WERI-Rb-1 (cell line): Measurements from ENCODE around the gene MMD.
A peak's percentile ranks its signal among the peaks of the same experiment; 100 is the strongest.

ENCODE experiments used
- DNase-seq: peaks from one replicate; pipeline ENCODE4 v3.0.0-alpha.2; 2020
- H3K27ac ChIP-seq: fragments of 250-450 bp; sonication (Bioruptor Pico); 2 replicates; pipeline ENCODE4 v1.5.1; 2020; ENCODE audit warnings: mild to moderate bottlenecking, moderate library complexity
- H3K27me3 ChIP-seq: fragments of 250-450 bp; sonication (Bioruptor Pico); 2 replicates; pipeline ENCODE4 v1.5.1; 2021; ENCODE audit warnings: mild to moderate bottlenecking, low read depth, moderate library complexity; ENCODE audit not compliant: insufficient read depth, severe bottlenecking
- H3K36me3 ChIP-seq: fragments of 250-450 bp; sonication (Bioruptor Pico); 2 replicates; pipeline ENCODE4 v1.5.1; 2020; ENCODE audit warnings: mild to moderate bottlenecking, moderate library complexity
- H3K4me3 ChIP-seq: 2 replicates; pipeline ENCODE4 v1.5.1; 2011; ENCODE audit warnings: low read depth, mild to moderate bottlenecking, control low read depth, low read length
- H3K9me3 ChIP-seq: fragments of 250-450 bp; sonication (Bioruptor Pico); 2 replicates; pipeline ENCODE4 v1.5.1; 2021; ENCODE audit warnings: mild to moderate bottlenecking, moderate library complexity; ENCODE audit not compliant: severe bottlenecking
- TF ChIP-seq, protein P1 (sequence below): IDR thresholded peaks from 2 replicates; pipeline ENCODE4 v1.5.1; 2011; ENCODE audit warnings: low read depth, mild to moderate bottlenecking, control low read depth, inconsistent platforms, low read length

MMD gene

DNA sequence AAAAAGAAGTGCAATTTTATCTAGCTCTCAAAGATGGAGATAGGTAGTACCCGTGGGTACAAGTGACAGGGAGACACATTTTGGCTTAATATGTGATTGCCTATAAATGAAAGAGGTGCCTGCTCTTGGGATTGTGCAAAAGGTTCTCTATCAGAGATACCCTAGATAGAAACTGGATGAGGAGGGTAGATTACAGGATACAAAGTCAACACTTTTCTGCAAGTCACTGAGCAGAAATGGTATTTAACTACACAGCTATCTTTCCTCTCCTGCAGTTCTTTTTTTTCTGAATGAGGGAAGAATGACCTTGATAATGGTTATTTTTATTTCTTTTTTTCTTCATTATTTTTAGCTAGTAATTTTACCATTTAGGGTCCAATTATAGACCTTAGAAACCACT lies 67.6 kb downstream of the MMD start:
- TF ChIP-seq, protein P1, sequence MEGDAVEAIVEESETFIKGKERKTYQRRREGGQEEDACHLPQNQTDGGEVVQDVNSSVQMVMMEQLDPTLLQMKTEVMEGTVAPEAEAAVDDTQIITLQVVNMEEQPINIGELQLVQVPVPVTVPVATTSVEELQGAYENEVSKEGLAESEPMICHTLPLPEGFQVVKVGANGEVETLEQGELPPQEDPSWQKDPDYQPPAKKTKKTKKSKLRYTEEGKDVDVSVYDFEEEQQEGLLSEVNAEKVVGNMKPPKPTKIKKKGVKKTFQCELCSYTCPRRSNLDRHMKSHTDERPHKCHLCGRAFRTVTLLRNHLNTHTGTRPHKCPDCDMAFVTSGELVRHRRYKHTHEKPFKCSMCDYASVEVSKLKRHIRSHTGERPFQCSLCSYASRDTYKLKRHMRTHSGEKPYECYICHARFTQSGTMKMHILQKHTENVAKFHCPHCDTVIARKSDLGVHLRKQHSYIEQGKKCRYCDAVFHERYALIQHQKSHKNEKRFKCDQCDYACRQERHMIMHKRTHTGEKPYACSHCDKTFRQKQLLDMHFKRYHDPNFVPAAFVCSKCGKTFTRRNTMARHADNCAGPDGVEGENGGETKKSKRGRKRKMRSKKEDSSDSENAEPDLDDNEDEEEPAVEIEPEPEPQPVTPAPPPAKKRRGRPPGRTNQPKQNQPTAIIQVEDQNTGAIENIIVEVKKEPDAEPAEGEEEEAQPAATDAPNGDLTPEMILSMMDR = no peak
- Histone ChIP-seq H3K27ac (no peak overlapping the region), H3K9me3 (no peaks in the 10 kb centered on the region), H3K27me3 (no peaks in the 10 kb centered on the region), H3K4me3 (no peak overlapping the region), H3K36me3 (no peaks in the 10 kb centered on the region)
- DNase-seq = no peak

DNA sequence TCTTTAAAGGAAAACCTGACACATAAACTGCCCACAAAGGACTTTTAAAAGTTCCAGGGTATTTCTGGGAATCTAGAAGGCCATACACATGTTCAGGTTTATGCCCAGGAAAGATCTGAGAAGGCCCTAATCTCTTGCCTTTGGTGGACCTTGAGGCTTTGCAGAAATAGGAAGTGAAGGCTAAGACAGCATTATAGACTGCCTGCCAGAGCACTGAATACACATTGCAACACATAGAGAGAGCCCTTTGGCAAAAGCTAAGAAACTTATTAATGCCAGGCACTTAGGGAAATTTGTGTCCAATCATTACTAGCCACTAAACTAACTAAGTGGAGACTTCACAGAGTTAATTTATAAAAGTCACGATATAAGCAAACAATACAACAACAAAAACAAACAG lies 70.4 kb downstream of the MMD start:
- Histone ChIP-seq H3K4me3 (no peak overlapping the region), H3K36me3 (no peaks in the 10 kb centered on the region), H3K27me3 (no peaks in the 10 kb centered on the region), H3K9me3 (no peaks in the 10 kb centered on the region), H3K27ac (no peak overlapping the region)
- no peak for DNase-seq
- TF ChIP-seq, protein P1 = no peak

DNA sequence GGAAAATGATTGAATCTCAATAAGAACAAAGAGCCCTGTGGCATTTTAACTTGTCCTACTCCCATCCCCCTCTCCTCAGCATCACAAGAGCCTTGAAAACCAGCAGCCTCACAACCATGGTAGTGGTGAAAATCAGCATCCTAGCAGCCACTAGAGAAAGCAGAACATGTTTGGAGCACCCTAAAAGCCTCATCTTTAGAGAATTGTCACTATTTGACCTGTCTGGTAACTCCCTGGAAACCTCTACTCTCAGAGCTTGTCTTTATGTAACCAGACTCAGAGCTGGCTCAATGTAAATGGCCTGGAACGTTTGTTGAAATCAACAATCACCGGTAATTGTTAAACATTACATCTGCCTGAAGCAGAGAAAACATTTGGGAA lies 70.8 kb downstream of the MMD start:
- H3K4me3 ChIP-seq = no peak overlapping the region
- H3K27me3 ChIP-seq = no peaks in the 10 kb centered on the region
- H3K36me3 ChIP-seq = no peaks in the 10 kb centered on the region
- H3K27ac ChIP-seq = no peak overlapping the region
- DNase-seq = no peak
- TF ChIP-seq, protein P1 = no peak
- H3K9me3 ChIP-seq = no peaks in the 10 kb centered on the region

DNA sequence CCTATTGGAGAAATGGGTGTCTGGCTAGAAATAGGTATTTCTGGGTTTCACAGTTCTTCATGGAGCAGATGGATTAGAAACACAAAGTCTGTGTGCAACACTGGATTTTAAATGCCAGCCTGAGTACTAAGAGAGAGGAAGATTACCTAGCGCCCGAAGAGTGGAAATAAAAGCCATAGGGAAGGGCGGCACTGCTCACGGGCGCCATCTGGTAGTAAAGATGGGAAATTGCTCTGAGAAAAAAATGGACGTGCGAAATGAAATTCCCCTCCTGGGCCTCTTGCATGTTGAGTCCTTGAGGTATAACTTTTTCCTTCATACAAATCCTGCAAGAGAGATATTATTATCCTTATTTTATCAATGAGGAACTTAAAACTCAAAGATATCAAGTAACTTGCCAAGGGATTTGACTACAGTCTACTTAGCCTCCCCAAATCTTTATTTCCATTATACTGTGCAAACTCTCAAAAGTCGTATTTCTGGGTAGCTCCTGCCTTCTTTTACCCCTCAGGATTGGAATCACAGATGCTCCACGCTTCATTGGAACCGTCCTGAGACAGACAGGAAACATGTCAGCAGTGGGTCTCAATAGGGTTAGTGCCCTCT lies 72.8 kb downstream of the MMD start:
- TF ChIP-seq, protein P1 = peak; percentile 82
- Histone ChIP-seq H3K36me3 (no peaks in the 10 kb centered on the region), H3K4me3 (no peak overlapping the region), H3K27ac (no peak overlapping the region), H3K27me3 (no peaks in the 10 kb centered on the region), H3K9me3 (no peaks in the 10 kb centered on the region)
- DNase-seq = peak; percentile 61

DNA sequence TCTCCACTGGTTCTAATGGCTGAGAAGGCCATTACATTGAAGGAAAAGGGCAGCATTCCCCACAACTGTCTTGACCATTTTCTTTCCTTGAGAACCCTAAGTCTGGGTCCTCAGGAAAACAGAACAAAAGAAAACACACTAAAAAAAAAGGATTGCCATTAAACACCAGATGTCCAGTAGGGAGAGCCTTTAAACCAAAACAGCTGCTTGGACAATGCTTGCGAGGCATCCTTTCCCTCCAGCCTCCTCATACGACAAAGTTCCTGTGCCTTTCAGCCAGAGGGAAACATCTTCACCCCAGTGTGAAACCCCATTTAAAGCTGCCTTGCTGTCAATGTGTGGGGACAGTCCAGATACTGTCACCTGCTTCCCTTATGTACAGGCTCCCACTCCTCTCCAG lies 74.3 kb downstream of the MMD start:
- H3K27ac ChIP-seq = no peak overlapping the region
- TF ChIP-seq, protein P1 = no peak

DNA sequence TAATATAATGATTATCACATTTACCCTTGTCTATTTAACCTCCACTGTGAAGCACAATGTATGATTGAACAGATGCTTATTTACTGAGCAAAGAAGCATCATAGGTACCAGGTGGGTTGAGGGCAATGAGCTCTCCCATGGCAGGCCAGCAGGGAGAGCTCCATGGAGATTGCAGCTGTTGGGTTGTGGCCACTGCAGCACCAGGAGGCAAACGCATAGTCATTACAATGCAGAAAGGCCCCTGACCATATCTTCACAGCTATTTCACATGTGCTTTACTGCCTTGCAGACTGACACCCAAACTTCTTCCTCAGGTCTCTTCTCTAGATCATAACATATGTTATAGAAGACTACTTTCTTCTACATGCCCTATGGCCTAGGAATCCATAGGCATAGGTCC lies 75.0 kb downstream of the MMD start:
- Histone ChIP-seq H3K36me3 (no peaks in the 10 kb centered on the region), H3K27ac (no peak overlapping the region), H3K27me3 (no peaks in the 10 kb centered on the region), H3K4me3 (no peak overlapping the region), H3K9me3 (no peaks in the 10 kb centered on the region)
- DNase-seq = no peak
- TF ChIP-seq, protein P1 = no peak

More for the DNA sequence above, 74.3 kb downstream of the MMD start:
- Histone ChIP-seq H3K4me3 (no peak overlapping the region), H3K9me3 (no peaks in the 10 kb centered on the region), H3K27me3 (no peaks in the 10 kb centered on the region), H3K36me3 (no peaks in the 10 kb centered on the region)
- DNase-seq = no peak
